SK-N-SH treated with all-trans-retinoic acid at 6 μM for 48 hours (cell line): Measurements from ENCODE around the gene FGGY.

Experiments
- ATAC-seq: fragments of 200-7000 bp; cut with Tn5 transposase; 3 replicates; pipeline ENCODE4 v1.9.1; 2020; ENCODE audit warnings: mild to moderate bottlenecking, moderate library complexity
- ARNTL ChIP-seq: fragments of 450-650 bp; formaldehyde crosslinking; IDR thresholded peaks from 2 replicates; pipeline ENCODE4 v1.5.0; 2020; ENCODE audit warnings: low read depth, mild to moderate bottlenecking, moderate library complexity, borderline replicate concordance
- CREB5 ChIP-seq: fragments of 250-450 bp; sonication (Bioruptor Pico); IDR thresholded peaks from 2 replicates; pipeline ENCODE4 v1.5.1; 2020; ENCODE audit warnings: low read depth, mild to moderate bottlenecking, moderate library complexity
- CSDC2 ChIP-seq: fragments of 250-450 bp; sonication (Bioruptor Pico); IDR thresholded peaks from 2 replicates; pipeline ENCODE4 v1.5.0; 2020; ENCODE audit warnings: mild to moderate bottlenecking, moderate library complexity
- CSRNP3 ChIP-seq: fragments of 250-450 bp; sonication (Bioruptor Pico); IDR thresholded peaks from 2 replicates; pipeline ENCODE4 v1.5.1; 2021; ENCODE audit warnings: mild to moderate bottlenecking, moderate library complexity
- ESRRG ChIP-seq: fragments of 250-450 bp; sonication (Bioruptor Pico); IDR thresholded peaks from 2 replicates; pipeline ENCODE4 v1.6.1; 2021; ENCODE audit warnings: mild to moderate bottlenecking
- GLIS3 ChIP-seq: fragments of 250-450 bp; sonication (Bioruptor Pico); IDR thresholded peaks from 2 replicates; pipeline ENCODE4 v1.5.0; 2020; ENCODE audit warnings: mild to moderate bottlenecking, moderate library complexity
- ISL1 ChIP-seq: fragments of 250-450 bp; sonication (Bioruptor Pico); IDR thresholded peaks from 2 replicates; pipeline ENCODE4 v2.1.2; 2022; ENCODE audit warnings: mild to moderate bottlenecking, moderate library complexity
- OSR1 ChIP-seq: fragments of 250-450 bp; sonication (Bioruptor Pico); IDR thresholded peaks from 2 replicates; pipeline ENCODE4 v1.8.0; 2022; ENCODE audit warnings: moderate library complexity, mild to moderate bottlenecking, inconsistent platforms
- PATZ1 ChIP-seq: fragments of 250-450 bp; sonication (Bioruptor Pico); IDR thresholded peaks from 2 replicates; pipeline ENCODE4 v1.8.0; 2020; ENCODE audit warnings: mild to moderate bottlenecking, moderate library complexity, borderline replicate concordance
- PPARA ChIP-seq: fragments of 250-450 bp; sonication (Bioruptor Pico); IDR thresholded peaks from 2 replicates; pipeline ENCODE4 v1.5.0; 2020; ENCODE audit warnings: mild to moderate bottlenecking, borderline replicate concordance
- SNAI2 ChIP-seq: fragments of 250-450 bp; sonication (Bioruptor Pico); IDR thresholded peaks from 2 replicates; pipeline ENCODE4 v1.5.0; 2020; ENCODE audit warnings: mild to moderate bottlenecking, moderate library complexity
- TCF4 ChIP-seq: fragments of 250-450 bp; sonication (Bioruptor Pico); IDR thresholded peaks from 2 replicates; pipeline ENCODE4 v1.8.0; 2021; ENCODE audit warnings: mild to moderate bottlenecking, moderate library complexity, borderline replicate concordance
- TOX ChIP-seq: fragments of 250-450 bp; sonication (Bioruptor Pico); IDR thresholded peaks from 2 replicates; pipeline ENCODE4 v1.8.0; 2021; ENCODE audit warnings: mild to moderate bottlenecking, moderate library complexity, borderline replicate concordance
- TSHZ2 ChIP-seq: fragments of 250-450 bp; sonication (Bioruptor Pico); IDR thresholded peaks from 2 replicates; pipeline ENCODE4 v1.5.0; 2020; ENCODE audit warnings: mild to moderate bottlenecking, moderate library complexity
- ZC3H10 ChIP-seq: fragments of 250-450 bp; sonication (Bioruptor Pico); IDR thresholded peaks from 2 replicates; pipeline ENCODE4 v1.5.1; 2021; ENCODE audit warnings: mild to moderate bottlenecking, moderate library complexity
- ZFP3 ChIP-seq: fragments of 250-450 bp; sonication (Bioruptor Pico); IDR thresholded peaks from 2 replicates; pipeline ENCODE4 v1.5.0; 2020; ENCODE audit warnings: mild to moderate bottlenecking, moderate library complexity
- ZFP30 ChIP-seq: fragments of 450-650 bp; formaldehyde crosslinking; IDR thresholded peaks from 2 replicates; pipeline ENCODE4 v1.5.0; 2022; ENCODE audit warnings: mild to moderate bottlenecking, moderate library complexity
- ZNF565 ChIP-seq: fragments of 450-650 bp; formaldehyde crosslinking; conservative IDR thresholded peaks from 2 replicates; pipeline ENCODE4 v1.5.0; 2020; ENCODE audit warnings: low read depth, mild to moderate bottlenecking, moderate library complexity
- ZNF70 ChIP-seq: fragments of 450-650 bp; formaldehyde crosslinking; IDR thresholded peaks from 2 replicates; pipeline ENCODE4 v1.5.0; 2020; ENCODE audit warnings: mild to moderate bottlenecking, moderate library complexity

Gene FGGY

GRCh38 chr1:59690171-59690930, 393.5 kb downstream of the FGGY start:
- ATAC-seq, result no peak
- TF ChIP-seq SNAI2 (CRISPR knock-in tag) (no peak), ISL1 (CRISPR knock-in tag) (no peak), TSHZ2 (CRISPR knock-in tag) (no peak), TOX (no peak), ARNTL (no peak), OSR1 (CRISPR knock-in tag) (no peak), PATZ1 (no peak), CREB5 (CRISPR knock-in tag) (no peak), CSDC2 (CRISPR knock-in tag) (no peak), GLIS3 (CRISPR knock-in tag) (no peak), PPARA (CRISPR knock-in tag) (no peak), CSRNP3 (no peak), ZNF565 (no peak)

- TF ChIP-seq ZFP30 (CRISPR knock-in tag) (no peak), ZFP3 (CRISPR knock-in tag) (no peak), OSR1 (CRISPR knock-in tag) (no peak), TCF4 (CRISPR knock-in tag) (no peak), ZC3H10 (CRISPR knock-in tag) (no peak), CREB5 (CRISPR knock-in tag) (no peak), ESRRG (CRISPR knock-in tag) (no peak), ZNF70 (no peak), CSRNP3 (no peak)
- no peak for ATAC-seq
These were observed 394.4 kb downstream of the FGGY start for GRCh38 chr1:59691261-59691660.

- peak; percentile 96 for ATAC-seq
- TF ChIP-seq ZFP30 (CRISPR knock-in tag), result no peak
- no peak; the same call in 1 of the 2 replicates for TF ChIP-seq SNAI2 (CRISPR knock-in tag)
- no peak for TF ChIP-seq OSR1 (CRISPR knock-in tag)
- TF ChIP-seq ZC3H10 (CRISPR knock-in tag), result no peak
- TF ChIP-seq ISL1 (CRISPR knock-in tag), result peak; percentile 56; the same call in 1 of the 2 replicates
- no peak for TF ChIP-seq PATZ1
- TF ChIP-seq TOX, result no peak
- TF ChIP-seq ARNTL, result no peak
- peak; percentile 68 for TF ChIP-seq TSHZ2 (CRISPR knock-in tag)
- TF ChIP-seq ZFP3 (CRISPR knock-in tag), result no peak
These were observed 395.7 kb downstream of the FGGY start for GRCh38 chr1:59692591-59692990.
